DND-41 (cell line): Measurements from ENCODE around the gene PHACTR1.

Source experiments
- EZH2 ChIP-seq: IDR thresholded peaks from 3 replicates; pipeline ENCODE4 v1.6.1; 2012; ENCODE audit warnings: borderline replicate concordance, low read depth, mild to moderate bottlenecking, moderate library complexity, low read length, inconsistent platforms; ENCODE audit not compliant: severe bottlenecking
- TF ChIP-seq, protein P1 (sequence below): IDR thresholded peaks from 2 replicates; pipeline ENCODE4 v1.5.1; 2012; ENCODE audit warnings: borderline replicate concordance, low read length, moderate library complexity, mild to moderate bottlenecking; ENCODE audit not compliant: poor library complexity, severe bottlenecking; ENCODE audit errors: extremely low read depth

GRCh38 chr6:12890171-12890790 lies 173.7 kb downstream of the PHACTR1 start:
- TF ChIP-seq, protein P1, sequence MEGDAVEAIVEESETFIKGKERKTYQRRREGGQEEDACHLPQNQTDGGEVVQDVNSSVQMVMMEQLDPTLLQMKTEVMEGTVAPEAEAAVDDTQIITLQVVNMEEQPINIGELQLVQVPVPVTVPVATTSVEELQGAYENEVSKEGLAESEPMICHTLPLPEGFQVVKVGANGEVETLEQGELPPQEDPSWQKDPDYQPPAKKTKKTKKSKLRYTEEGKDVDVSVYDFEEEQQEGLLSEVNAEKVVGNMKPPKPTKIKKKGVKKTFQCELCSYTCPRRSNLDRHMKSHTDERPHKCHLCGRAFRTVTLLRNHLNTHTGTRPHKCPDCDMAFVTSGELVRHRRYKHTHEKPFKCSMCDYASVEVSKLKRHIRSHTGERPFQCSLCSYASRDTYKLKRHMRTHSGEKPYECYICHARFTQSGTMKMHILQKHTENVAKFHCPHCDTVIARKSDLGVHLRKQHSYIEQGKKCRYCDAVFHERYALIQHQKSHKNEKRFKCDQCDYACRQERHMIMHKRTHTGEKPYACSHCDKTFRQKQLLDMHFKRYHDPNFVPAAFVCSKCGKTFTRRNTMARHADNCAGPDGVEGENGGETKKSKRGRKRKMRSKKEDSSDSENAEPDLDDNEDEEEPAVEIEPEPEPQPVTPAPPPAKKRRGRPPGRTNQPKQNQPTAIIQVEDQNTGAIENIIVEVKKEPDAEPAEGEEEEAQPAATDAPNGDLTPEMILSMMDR = peak; percentile 68
- no peak for TF ChIP-seq EZH2
